Loucy (cell line): ENCODE data around the gene LKAAEAR1.

ENCODE experiments used
- CTCF ChIP-seq: fragments of 200-600 bp; sonication (generic); conservative IDR thresholded peaks from 2 replicates; pipeline ENCODE4 v1.5.1; 2014; ENCODE audit warnings: mild to moderate bottlenecking, antibody characterized with exemption, low read length
- EZH2phosphoT487 ChIP-seq: fragments of 200-600 bp; IDR thresholded peaks from 2 replicates; pipeline ENCODE4 v1.6.1; 2018; ENCODE audit warnings: antibody characterized with exemption, mild to moderate bottlenecking, moderate library complexity, borderline replicate concordance

GRCh38 chr20:64062276-64062595, 22.0 kb downstream of the LKAAEAR1 start:
- TF ChIP-seq CTCF (no peak), EZH2phosphoT487 (no peak)
